ENCODE data around the gene ZER1.

Gene ZER1

DNA sequence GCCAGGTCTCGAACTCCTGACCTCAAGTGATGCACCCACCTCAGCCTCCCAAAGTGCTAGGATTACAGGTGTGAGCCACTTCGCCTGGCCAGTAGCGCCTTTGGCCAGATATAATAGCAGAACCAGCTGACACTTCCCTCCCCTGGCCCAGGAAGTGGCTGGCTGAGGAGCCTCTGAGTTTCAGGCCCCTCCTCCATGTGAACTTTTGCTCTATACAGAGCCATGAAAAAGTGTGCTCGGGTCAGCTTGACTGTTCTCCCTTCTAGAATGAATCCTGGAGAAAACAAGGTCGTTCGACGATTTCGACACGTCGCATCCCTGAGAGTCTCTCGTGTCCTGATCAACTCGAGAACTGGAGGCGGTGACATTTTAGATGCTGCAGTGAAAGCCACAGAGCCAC is 39.2 kb downstream of the ZER1 start:
- DNase-seq = no peak

DNA sequence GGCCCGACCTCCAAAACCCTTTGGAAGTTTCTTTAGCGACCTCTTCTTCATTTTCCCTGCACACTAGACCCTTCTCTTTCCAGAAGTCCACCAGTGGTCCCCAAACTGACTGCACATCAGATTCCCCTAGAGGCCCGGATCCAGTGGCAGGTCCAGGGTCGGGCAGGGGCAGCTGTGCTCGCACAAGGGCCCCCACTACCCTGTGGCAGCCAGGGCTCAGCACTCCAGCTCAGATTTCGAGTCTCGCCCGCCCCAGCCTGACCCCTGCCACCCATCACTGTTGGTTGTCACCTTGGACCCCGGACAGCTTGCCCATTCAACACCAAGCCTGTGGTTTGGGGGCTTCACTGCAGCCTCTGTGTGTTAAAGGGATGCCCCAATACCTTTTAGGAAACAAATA is 40.0 kb downstream of the ZER1 start:
- DNase-seq = no peak

DNA sequence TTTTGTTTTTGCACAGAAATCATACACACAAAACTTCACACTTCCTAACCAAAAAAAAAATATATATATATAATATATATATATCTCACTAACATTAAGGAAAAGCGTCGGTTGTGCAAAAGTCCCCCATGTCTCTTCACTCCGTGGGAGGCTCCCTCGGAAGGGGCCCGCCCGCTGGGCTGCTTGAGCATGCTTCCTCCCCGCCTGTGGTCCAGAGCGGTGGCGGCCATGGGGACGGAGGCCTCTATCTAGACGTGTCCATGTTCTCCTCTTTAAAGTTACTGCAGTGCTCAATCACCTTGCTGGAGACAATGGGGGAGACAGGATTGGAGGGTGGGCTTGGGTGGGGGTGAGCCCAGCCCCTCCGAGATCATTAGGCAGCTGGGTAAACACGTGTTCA is 40.6 kb downstream of the ZER1 start:
- no peak for DNase-seq

DNA sequence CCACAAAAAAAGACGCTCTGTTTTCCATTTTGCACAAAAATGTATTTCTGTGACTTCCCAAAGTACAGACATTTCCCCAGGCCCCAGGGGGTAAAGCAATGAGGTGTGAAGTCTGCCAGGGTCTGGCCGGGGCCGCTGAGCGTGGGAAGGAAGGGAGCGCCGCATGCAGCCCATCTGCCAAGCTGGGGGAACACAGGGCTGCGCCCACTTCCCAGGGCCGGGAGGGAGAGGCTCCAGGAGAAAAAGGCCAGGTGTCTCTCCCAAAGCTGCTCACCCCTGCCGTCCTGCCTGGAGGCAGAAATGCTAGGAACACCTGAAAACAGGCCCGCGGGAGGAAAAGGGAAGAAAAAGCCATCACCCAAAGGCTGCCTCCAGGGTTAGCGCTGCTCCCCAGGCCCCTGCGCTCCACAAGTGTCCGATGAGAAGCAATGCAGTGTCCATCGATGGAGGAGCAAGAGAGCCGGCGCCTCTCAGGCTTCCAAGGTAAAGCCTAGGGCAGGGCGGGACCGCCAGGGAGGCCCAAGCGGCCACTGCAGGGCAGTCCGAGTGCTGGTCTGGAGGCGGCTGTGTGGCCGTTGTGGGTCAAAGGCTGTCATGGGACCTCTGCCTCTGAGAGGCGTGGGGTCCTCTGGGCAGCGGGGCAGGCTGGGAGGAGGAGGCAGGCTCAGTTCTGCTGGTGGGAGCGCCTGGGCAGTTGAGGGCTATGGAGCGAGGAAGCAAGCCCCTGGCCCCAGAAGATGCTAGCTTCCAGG is 41.8 kb downstream of the ZER1 start:
- DNase-seq = no peak

DNA sequence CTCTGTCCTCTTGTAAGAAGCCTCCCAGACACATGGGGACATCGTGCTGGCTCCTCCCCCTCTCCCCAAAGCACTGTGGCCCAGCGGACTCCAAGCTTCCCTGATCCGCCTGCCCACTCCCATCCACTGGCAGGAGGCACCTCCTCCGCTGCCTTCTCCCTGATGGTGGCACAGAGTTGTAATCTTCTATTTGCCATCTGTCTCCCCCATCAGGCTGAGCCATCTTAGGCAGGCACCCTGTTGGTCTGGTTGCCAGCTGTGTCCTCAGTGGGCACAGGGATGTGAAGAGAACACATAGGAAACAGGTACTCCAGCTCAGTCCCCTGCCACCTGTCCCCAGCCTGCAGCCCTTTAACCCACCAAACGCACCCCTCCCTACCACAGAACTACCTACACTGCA is 42.4 kb downstream of the ZER1 start:
- no peak for DNase-seq

DNA sequence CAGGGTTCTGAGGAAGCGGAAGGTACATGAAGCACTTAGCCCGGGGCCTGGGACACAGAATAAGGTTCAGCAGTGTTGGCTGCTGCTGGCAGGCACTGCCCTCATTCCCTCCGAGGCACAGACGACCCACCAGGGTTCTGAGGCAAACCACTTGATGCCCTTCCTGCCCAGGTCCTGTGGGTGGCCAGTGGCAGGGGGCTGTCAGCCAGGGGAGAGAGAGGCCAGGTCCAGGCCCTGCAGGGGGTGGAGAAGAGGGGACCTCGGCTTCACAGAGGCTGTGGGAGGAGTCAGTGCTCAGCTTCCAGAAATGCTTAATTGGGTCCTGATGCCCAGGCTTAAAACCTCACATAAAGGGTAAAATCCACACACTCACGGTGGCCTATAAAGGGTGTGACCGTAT is 43.4 kb downstream of the ZER1 start:
- DNase-seq = no peak

DNA sequence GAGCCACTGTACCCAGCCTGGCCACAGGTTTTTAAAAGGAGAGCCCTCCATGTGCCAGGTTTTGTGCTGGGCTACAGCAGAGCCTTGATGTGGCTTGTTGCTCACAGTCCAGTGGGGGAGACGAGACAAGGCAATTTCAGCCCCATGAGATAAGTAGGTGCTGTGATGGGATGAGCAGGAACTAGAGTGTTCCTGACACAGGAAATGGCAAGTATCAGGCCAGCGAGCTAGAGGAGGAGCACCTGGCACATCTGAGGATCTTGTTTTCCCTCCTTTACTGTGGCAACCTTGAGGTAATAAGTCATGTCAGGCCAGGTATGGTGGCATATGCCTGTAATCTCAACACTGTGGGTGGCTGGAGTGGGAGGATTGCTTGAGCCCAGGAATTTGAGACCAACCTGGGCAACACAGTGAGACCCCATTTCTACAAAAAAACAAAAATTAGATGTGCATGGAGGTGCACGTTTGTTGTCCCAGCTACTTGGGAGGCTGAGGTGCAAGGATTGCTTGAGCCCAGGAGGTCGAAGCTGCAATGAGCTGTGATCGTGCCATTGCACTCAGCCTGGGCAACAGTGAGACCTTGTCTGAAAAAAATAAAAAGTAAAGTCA is 44.0 kb downstream of the ZER1 start:
- DNase-seq = no peak

DNA sequence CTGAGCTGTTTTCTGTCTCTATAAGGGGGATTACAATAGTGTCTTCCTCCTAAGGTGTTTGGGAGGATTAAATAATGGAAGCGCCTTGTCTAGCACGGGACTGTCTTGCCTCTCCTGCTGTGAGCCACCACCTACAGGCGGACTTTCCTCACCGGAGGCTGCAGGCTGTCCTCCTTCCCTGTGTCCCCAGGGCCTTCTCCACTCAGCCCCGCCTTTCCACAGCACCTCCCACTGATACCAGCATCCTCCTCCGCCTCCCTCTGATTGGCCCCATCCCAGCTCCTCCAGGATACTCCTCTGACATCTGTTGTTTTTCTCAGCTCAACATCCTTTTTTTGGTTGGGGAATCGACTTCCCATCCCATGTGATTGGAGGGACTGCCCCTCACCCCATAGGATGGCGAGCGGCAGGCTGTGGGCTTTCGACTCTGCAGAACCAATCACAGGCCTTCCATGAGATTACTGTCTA is 46.9 kb downstream of the ZER1 start:
- peak; percentile 84 for DNase-seq

DNA sequence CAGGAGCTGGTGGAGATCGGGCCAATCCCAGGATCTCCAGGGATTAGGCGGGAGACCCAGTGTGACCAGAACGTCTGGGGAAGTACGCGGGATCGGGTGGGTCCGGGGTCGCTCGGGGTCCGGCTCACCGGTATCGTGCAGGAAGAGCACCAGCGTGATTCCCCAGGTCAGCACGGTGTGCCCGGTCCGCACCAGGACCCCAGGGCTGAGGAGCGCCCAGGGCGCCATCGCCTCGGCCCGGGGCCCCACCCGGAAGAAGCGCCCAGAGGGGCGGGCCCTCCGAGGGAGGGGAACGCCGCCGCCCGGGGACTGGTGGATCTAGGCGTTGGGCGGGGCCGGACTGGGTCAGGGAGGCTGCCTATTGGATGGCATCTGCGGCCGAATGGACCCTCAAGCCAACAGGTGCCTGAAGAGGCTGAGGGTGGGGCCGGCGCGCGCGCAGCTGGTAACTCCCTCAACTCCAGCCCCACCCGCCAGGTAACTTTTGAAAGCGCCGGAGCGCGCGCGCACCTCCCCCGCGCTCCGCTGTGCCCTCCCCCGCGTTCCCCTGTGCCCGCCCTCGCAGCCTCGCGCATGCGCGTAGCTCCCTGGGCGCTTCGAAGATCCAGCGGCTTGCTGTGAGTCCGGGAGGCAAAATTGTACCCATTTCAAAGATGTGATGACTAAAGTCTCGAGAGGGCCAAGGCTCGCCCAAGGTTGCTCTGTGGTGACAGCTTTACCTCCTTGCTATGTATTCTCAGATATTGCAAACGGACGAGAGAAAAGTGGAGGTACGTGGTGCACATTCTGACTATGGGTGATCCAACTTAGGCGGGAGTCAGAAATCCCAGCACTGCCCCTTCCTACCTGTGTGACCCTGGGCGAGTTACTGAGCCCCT is 47.6 kb downstream of the ZER1 start, which contains the start of gene ZDHHC12:
ZDHHC12 (minus strand) TSS at position 262 of the 878 bp plus-strand sequence; CDS start at position 228, 34 bp downstream.
- peak; percentile 95 for DNase-seq

DNA sequence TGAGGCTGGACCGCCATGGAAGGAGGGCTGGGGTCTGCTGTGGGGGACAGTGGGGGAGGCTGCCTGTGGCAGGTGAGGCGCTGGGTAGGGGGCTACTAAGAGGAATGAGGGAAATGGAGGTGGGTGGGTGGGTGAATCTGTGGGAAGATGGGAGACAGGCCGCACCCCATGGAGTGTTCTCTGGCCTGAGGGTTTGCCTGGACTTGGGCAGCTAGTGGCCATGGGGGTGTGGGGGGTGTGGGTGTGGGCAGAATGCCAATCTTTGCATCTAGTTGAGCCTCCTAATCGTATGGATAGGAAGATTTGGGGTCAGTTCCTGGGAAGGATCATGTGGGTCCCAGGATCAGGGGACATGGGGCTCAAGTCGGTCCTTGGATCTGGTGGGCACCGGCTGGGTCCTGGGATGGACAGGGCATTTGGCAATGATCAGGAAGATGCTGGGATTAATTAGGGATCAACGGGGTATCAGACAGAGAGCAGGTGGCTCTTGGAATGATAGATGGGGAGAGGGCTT is 48.3 kb downstream of the ZER1 start:
- DNase-seq = no peak

DNA sequence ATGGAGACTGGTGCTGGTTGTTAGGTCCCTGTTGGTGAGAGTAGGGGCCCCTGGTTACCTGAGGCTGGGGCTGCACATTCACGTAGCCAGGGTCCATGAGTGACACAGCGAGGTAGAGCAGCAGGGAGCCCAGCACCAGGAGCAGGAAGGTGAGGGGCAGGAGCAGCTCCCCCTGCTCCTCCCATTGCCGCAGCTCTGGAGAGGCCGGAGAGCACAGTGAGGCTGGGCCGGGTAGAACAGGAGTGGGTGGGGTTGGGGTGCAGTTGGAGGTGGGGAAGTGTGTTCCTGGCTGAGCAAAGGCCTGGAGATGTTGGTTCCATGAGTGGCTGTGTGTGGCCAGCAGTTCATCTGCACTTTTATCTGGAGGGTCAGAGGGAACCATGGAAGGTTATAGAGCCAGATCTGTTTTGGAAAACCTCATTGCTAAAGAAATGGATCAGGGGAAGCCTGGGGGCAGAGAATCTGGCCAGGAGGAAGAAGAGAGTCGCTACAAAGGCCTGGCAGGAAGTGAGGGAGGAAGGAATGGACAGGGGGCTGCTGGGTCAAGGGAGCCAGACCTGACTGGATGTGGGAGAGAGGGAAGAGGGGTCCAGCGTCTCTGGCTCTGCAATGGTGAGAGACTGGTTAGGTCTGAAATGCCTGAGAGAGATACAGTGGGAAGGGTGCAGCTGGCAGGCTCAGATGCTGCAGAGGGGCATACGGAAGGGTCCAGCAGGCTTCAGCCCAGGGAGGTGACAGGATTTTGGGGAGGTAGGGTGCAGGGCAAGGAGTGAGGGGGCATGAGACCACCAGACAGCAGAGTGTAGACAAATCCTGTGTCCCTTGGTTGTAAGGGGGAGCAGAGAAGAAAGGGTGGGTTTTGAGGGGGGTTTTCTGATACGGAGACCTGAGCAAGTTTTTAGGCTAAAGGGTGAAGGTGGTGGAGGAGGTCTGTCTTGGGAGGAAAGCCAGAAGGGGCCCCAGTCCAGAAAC is 49.1 kb downstream of the ZER1 start:
- no peak for DNase-seq

DNA sequence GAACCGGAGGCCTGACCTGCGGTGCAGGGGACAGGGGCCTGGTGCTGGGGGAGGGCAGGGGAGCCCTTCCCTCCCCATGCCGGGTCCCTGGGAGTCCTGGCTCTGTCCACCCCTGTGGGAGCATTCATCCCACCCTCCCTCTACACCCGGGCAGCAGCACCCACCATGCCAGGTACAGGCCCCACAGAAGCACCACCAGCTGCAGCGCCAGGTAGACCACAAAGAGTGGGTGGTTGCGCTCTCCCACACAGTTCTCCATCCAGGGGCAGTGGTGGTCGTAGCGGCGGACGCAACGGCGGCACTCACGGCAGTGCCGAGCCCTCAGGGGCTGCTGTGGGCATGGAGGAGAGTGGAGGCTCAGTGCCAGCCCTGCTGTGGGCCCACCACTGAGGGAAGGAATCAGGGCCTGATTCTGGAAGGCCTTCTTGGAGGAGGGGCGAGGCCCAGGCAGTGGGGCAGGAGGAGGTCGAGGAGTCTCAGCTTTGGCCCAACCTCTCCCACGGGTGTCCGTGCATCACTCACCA is 50.2 kb downstream of the ZER1 start:
- no peak for DNase-seq

DNA sequence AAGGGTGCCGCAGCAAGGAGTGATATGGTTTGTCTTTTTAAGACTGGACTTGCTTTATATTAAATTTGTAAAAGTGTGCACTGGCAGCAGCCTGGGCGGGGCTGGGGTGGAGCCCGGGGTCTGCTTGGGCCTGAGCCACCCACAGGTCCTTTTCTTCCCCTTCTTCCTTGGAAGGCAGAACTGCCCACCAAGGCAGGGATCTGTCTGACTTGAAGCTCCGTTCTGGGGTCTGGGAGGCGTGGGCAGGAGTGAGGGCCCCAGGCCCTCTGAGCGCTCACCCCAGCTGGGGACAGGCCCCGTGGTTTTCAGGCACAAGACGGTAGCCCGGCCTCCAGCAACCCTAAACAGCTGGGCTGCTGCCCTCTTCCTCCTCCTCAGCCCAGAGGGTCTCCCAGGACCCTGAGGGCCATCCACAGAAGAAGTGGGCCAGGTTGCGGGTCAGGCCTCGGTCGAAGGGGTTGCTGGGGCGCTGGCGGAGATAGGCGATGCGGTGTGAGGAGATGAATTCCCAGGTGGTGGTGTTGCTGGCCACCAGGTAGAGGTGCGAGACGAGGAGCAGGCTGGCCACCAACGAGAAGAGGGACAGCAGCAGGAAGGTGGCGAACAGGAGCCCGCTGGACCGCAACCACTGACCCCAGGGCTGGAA is 50.8 kb downstream of the ZER1 start:
- DNase-seq = no peak

DNA sequence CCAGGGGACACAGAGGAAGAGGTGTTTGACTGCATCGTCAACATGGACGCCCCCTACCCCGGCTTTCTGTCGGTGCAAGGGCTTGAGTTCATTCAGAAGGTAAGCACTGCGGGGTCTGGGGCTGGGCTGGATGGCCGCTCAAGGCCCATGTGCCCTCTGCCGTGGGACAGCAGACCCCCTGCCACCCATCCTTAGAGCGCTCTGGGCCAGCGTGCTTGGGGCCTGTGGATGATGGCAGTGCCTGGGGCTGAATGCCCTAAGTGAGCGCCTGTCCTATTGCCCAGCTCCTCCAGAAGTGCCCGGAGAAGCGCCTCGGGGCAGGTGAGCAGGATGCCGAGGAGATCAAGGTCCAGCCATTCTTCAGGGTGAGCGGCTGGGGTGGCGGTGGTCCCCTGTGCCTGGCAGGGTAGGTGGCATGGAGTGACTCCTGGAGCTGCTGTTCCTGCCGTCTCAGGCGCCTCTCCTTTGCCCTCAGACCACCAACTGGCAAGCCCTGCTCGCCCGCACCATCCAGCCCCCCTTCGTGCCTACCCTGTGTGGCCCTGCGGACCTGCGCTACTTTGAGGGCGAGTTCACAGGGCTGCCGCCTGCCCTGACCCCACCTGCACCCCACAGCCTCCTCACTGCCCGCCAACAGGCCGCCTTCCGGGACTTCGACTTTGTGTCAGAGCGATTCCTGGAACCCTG is 51.7 kb downstream of the ZER1 start:
- DNase-seq = no peak

DNA sequence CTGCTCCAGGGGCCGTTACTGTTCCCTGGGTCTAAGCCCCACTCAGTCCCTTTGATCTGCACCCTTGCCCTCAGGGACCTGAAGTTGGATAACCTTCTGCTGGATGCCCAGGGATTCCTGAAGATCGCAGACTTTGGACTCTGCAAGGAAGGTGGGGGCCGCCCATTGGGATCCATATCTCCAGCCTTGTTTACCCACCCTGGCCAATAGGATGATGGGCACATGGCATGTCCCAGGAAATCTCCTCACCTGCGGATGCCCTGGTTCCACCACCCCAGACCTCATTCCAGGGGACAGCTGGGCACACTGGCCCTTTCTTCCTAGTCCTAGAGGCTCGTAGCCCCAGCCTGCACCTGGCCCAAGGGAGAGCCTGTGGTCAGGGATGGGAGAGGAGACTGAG is 53.3 kb downstream of the ZER1 start:
- no peak for DNase-seq

DNA sequence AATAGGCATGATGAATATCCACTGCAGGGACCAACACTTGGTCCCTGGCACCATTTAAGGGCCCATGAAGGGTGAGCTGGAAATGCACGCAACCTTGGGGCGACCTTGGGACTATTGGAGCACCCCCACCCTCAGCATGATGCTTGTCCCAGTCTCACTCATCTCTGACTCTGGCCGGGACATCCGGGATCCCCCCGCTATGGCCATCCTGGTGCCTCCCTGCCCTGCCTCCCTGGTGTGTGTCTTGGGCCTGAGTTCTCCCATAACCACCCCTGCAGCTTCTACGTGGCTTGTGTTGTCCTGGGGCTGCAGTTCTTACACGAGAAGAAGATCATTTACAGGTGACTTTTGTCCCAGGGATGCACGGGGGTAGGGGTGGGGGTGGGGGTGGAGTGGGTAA is 53.7 kb downstream of the ZER1 start:
- no peak for DNase-seq

DNA sequence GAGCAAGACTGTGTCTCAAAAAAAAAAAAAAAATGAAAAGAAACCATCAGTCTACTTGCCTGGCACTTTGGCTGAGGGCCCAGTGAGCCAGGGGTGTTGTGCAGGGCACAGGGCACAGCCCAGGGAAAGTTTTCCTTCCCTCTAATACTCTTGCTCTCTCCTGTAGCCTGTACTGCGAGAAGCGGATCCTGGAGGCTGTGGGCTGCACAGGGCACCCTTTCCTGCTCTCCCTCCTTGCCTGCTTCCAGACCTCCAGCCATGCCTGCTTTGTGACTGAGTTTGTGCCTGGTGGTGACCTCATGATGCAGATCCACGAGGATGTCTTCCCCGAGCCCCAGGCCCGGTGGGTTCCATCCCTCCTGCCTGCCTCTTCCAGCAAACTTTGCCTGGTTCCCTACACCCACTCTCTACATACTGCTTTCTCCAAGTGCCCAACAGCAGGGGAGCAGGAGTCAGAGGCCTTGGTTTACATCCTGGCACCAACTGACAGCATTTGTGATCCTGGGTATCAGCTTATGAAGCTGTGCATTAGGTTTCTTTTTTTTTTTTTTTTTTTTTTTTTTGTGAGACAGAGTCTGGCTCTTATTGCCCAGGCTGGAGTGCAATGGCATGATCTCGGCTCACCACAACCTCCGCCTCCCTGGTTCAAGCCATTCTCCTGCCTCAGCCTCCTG is 55.0 kb downstream of the ZER1 start:
- no peak for DNase-seq

DNA sequence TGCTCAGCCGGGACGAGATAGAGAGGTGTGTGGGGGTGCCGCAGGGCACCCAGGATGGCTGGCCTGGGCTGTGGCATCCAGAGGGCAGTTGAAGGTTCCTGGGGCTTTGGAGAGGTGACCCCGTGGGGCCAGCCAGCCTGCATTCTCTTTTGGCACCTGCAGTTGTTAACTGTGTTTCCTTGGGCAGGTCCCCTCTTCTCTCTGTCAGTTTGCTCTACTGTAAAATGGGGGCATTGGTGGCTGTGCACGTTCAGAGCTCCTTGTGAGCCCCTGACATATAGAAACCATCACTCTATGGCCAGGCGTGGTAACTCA is 56.3 kb downstream of the ZER1 start:
- DNase-seq = no peak

DNA sequence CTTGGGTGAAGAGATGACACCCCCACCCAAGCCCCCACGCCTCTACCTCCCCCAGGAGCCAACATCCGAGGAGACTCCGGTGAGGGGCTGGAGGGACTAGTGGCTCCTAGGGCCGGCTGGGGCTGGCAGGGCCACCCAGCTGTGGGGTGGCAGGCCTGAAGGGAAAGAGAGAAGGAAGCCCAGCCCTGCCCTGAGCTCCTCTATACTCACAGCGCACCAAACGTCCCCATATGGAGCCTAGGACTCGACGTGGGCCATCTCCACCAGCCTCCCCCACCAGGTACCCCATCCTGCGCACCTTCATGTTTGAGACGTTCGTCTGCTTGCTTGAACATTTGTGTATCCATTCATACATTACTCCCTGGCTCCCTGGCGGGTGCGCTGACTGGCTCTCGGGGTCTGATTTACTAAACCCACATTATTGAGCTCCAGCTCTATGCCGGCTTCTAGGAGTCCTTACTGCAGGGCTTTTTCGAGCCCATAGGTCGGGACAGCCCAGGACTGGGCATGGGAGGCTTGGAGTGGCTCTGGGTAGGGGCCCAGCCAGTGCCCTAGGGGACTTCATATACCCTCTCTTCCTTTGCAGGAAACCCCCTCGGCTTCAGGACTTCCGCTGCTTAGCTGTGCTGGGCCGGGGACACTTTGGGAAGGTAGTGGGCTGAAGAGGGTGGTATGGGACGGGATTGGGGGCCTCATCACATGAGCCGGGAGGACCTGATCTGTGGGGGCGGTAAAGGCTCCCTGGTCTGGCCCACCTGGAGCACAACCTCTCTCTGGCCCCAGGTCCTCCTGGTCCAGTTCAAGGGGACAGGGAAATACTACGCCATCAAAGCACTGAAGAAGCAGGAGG is 56.9 kb downstream of the ZER1 start:
- DNase-seq = no peak
